RWPE1 (cell line): ENCODE measurements around the gene HYAL3.

Experiments
- CTCF ChIA-PET: fragments of 350-600 bp; sonication (Branson Sonifier 250); formaldehyde crosslinking; extraction: SDS; loops from one replicate; lab custom pipeline; 2021; lab: Yijun Ruan, JAX
- POLR2A ChIA-PET: fragments of 400-600 bp; formaldehyde crosslinking; extraction: SDS; loops from one replicate; lab custom pipeline; 2020; ENCODE audit warnings: antibody characterized with exemption; ENCODE audit not compliant: low non-redundant PET; lab: Yijun Ruan, JAX
- DNase-seq: peaks from one replicate; pipeline ENCODE4 v3.0.0; 2012; ENCODE audit warnings: low spot score
- H3K27ac ChIP-seq: fragments of 450-650 bp; 2 replicates; pipeline ENCODE4 v1.5.1; 2017
- TF ChIP-seq, protein P1 (sequence below): fragments of 450-650 bp; conservative IDR thresholded peaks from 2 replicates; pipeline ENCODE4 v1.5.1; 2017; ENCODE audit warnings: low read depth, mild to moderate bottlenecking

The HYAL3 gene

DNA sequence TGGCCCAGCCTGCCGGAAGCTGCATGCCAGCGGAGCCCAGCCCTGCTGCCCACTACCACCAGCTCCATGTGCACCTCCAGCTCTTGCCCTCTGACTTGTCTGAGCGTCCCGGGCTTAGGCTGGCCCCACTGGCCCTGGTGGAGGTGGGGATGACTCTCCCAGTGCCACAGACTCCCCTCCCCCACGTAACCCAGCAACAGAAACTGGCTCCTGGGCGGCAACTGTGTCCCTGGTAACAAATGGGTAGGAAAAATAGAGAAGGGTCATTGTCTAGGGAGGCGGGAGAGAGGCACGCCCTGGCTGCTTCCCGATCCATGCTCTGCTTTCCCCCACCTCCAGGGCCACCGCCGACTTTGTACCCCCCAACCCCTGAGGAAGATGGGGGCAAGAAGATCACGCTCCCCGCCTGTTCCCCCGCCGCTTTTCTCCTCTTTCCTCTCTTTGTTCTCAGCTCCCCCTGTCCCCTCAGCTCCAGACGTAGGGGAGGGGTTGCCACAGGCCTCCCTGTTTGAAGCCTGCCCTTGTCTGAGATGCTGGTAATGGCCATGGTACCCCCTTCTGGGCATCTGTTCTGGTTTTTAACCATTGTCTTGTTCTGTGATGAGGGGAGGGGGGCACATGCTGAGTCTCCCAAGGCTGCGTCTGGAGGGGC lies 41.0 kb downstream of the HYAL3 start:
- ChIA-PET POLR2A (interaction anchor here (0.6 kb wide), 1 partner anchor 33 kb away, joined by 5 read pairs; no protein-coding TSS in a partner anchor), CTCF (no interaction called here)
- TF ChIP-seq, protein P1, sequence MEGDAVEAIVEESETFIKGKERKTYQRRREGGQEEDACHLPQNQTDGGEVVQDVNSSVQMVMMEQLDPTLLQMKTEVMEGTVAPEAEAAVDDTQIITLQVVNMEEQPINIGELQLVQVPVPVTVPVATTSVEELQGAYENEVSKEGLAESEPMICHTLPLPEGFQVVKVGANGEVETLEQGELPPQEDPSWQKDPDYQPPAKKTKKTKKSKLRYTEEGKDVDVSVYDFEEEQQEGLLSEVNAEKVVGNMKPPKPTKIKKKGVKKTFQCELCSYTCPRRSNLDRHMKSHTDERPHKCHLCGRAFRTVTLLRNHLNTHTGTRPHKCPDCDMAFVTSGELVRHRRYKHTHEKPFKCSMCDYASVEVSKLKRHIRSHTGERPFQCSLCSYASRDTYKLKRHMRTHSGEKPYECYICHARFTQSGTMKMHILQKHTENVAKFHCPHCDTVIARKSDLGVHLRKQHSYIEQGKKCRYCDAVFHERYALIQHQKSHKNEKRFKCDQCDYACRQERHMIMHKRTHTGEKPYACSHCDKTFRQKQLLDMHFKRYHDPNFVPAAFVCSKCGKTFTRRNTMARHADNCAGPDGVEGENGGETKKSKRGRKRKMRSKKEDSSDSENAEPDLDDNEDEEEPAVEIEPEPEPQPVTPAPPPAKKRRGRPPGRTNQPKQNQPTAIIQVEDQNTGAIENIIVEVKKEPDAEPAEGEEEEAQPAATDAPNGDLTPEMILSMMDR: no peak
- no peak for DNase-seq
- peak overlapping the region; percentile 100 for H3K27ac ChIP-seq

DNA sequence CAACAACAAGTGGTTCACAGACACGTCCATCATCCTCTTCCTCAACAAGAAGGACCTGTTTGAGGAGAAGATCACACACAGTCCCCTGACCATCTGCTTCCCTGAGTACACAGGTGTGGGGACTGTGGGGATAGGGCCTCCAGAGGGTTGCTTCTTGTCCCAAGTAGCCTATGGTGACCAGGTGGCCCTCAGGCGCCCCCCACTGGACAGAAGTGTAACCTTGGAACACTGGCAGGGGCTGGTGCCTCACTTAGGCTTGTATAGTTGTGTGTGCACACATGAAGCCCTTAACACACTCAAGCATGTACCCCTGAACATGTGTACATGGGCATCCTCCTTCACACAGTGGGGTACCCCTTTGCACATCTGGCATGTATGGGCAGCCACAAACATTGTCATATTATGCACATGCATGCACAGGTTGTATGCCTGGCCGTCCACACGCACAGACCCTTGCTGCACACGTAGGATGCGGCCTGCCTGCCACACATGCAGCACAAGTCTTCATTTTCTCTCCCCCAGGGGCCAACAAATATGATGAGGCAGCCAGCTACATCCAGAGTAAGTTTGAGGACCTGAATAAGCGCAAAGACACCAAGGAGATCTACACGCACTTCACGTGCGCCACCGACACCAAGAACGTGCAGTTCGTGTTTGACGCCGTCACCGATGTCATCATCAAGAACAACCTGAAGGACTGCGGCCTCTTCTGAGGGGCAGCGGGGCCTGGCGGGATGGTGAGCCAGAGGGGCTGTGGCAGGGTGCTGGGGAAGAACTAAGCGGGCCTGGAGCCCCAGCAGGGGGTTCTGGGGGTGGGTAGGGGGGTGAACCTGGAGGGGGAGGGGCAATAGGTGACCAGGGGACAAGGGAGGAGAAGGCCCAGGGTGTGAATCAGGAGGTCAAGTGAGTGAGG lies 42.0 kb downstream of the HYAL3 start:
- ChIA-PET POLR2A (no interaction called here), CTCF (interaction anchor here (0.7 to 1.9 kb wide), 2 partner anchors 9 to 11 kb away, joined by 3 to 6 read pairs; no protein-coding TSS in a partner anchor)
- peak overlapping the region; percentile 100 for H3K27ac ChIP-seq
- TF ChIP-seq, protein P1: peak; percentile 53
- DNase-seq: no peak

DNA sequence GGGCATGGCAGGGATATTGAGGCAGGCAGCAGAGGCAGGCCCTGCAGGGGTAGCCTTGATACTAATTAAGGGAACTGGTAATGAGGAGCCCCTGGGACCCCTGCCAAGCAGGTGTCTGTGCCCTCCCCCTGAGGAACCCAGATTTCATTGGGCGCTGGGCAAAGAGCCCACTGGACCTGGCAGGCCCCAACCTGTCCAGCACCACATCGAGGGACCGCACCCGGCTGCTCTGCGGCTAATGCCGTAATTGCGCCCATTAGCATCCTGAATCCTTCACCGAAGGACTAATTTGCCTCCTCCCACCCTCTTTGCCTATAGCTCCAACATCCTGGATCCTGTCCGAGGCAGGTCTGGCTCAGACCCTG lies 44.0 kb downstream of the HYAL3 start:
- CTCF ChIA-PET: interaction anchor here (0.5 to 1.9 kb wide), 3 partner anchors 9 to 81 kb away, joined by 4 to 6 read pairs (median 4); no protein-coding TSS in a partner anchor
- DNase-seq: no peak
- POLR2A ChIA-PET: no interaction called here
- peak overlapping the region; percentile 100 for H3K27ac ChIP-seq
- TF ChIP-seq, protein P1: no peak

DNA sequence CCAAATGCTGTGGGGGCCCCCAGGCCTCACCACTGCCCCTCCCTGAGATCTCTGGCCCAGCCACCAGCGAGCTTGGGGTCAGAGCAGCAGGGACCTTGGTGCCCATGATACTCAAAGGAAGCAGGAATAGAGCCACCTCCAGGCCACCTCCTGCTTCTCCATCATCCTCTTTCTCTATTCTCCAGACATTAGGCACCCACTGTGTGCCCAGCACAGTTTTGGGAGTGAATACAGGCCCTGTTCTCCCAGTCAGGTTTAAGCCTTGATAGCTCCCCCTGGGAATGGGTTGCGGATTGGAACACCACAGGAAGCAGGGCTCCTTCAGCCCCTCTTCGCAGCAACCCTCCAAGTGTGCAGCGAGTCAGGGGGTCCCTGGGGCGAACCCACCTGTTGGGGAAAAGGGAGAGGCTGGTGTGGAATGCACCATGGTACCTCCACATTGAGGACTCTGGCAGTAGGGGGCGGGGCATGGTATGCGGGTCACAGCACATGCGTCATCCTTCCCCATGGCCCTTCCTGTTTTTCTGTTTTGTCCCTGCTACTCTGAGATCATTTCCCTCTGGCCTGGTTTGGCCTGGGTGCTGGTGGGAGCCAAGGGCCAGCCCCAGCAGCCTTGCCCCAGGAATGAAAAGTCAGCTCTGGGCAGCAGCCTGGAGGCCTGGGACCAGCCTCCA lies 44.5 kb downstream of the HYAL3 start:
- TF ChIP-seq, protein P1: no peak
- CTCF ChIA-PET: interaction anchor here (1.9 kb wide), 1 partner anchor 8 kb away, joined by 6 read pairs; no protein-coding TSS in a partner anchor
- POLR2A ChIA-PET: no interaction called here
- H3K27ac ChIP-seq: peak overlapping the region; percentile 100
- DNase-seq: peak; percentile 59

DNA sequence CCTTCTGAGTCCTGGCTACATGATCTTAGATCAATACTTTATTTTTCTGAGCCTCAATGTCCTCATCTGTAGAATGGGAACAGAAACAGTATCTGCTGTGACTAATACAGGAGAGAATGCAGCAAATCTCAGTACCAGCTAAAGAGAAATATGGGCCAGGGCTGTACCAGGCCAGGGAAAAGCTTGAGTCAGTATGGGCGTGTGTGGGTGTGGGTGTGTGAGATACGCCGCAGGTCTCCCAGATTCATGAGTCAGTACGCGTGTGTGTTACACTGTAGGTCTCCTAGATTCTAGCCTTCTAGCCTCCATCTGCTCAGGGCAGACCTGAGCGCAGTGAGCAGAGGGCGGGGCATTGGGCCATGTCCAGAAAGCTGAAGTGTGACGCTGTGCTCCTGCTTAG lies 48.0 kb downstream of the HYAL3 start:
- ChIA-PET POLR2A (interaction anchor here (0.6 to 0.9 kb wide), 2 partner anchors 16 to 77 kb away, joined by 3 to 4 read pairs; partner anchors contain the start of genes GNAI2 and TUSC2), CTCF (interaction anchor here (0.5 to 0.6 kb wide), 2 partner anchors 9 to 26 kb away, joined by 3 read pairs; no protein-coding TSS in a partner anchor)
- peak overlapping the region; percentile 100 for H3K27ac ChIP-seq
- TF ChIP-seq, protein P1: no peak
- DNase-seq: peak; percentile 78

DNA sequence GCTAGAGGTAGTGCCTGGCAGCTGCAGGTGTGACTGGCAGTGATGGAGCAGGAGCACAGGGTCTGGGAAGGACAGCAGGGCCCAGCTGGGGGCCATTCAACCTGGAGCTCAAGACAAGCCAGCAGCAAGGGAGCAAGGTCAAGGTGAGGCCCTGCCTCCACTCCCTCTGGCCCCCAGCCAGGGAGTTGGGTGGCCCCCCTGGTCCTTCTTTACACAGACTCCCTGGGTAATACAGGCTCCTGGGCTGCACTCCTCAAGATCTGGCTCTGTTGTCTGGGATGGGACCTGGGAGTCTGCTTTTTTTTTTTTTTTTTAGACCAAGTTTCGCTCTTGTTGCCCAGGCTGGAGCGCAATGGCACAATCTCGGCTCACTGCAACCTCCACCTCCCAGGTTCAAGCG lies 48.7 kb downstream of the HYAL3 start:
- TF ChIP-seq, protein P1: no peak
- POLR2A ChIA-PET: no interaction called here

More for the DNA sequence above, 48.7 kb downstream of the HYAL3 start:
- H3K27ac ChIP-seq: peak overlapping the region; percentile 100
- DNase-seq: no peak
- CTCF ChIA-PET: interaction anchor here (0.7 kb wide), 1 partner anchor 10 kb away, joined by 3 read pairs; no protein-coding TSS in a partner anchor
